HG02870 (cell line): ENCODE data around the gene SPINK1.
"Not testable (repeated sequence)": the region's sequence is repeated elsewhere in the genome, so short reads cannot be mapped to it uniquely, and the experiment has no call there.

ENCODE experiments used
- ATAC-seq: cut with Tn5 transposase; IDR thresholded peaks from one replicate; pipeline ENCODE4 v1.9.1; 2021; ENCODE audit warnings: mild to moderate bottlenecking, moderate library complexity; ENCODE audit not compliant: unreplicated experiment

Gene SPINK1

DNA sequence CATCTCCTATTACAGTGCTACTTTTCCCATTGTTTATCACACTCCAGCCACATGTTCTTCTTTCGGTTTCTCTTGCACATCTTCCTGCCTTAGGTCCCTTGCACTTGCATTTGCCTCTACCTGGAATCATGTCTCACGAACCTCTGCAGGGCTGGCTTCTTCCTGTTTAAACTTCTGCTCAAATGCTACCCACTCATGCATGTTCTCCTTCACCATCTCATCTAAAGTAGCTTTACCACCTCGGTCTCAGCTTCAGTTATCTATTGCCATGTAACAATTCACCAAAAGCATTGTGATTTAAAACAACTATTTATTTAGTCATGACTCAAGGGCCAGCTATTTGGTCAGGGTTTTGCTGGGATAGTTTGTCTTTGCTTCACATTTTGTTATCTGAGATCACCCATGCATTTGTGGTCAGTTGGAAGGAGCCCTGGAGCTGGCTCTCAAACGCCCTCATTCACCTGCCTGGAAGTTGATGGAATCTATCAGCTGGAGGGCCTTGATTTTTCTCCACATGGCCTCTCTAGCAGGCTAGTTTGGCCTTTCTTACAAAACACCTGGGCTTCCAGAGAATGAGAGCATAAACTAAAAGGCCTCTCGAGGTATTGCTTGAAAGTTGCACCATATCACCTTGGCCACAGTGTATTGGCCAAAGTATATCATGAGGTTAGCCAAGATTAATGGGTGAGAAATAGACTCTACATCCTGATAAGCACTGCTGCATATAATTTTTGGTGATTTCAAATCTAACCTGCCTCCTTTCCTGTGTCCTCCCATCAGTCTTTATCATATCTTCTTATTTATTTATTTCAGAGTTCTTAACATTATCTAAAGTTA is 21.4 kb downstream of the SPINK1 start:
- ATAC-seq: no peak

GRCh38 chr5:147805030-147805454 is 26.4 kb downstream of the SPINK1 start:
- ATAC-seq: peak; percentile 90

DNA sequence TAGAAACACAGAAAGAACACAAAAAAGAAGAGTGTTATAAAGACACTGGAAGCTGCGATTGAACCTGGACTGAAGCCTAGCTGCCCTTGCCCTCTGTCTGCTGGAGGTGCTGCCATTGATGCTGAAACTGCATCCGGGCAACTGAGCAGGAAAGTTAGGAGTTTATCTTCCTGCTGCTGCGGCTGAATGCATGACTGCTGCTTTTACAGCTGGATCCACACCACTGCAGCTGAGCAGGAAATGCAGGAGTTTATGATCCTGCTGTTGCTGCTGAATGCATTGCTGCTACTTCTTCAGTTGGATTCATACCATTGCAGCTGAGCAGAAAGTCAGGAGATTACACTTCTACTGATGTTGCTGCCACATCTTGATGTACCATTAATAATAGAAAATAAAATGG is 27.1 kb downstream of the SPINK1 start:
- no peak for ATAC-seq

GRCh38 chr5:147803926-147804325 is 27.5 kb downstream of the SPINK1 start:
- ATAC-seq: no peak

DNA sequence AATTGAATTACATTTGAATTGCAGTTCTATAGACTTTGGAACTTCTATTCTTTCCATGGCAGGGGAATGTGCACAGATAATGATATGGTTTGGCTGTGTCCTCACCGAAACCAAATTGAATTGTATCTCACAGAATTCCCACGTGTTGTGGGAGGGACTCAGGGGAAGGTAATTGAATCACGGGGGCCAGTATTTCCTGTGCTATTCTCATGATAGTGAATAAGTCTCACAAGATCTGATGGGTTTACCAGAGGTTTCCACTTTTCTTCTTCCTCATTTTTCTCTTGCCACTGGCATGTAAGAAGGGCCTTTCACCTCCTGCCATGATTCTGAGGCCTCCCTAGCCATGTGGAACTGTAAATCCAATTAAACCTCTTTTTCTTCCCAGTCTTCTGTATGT is 28.3 kb downstream of the SPINK1 start:
- not testable (repeated sequence) for ATAC-seq

DNA sequence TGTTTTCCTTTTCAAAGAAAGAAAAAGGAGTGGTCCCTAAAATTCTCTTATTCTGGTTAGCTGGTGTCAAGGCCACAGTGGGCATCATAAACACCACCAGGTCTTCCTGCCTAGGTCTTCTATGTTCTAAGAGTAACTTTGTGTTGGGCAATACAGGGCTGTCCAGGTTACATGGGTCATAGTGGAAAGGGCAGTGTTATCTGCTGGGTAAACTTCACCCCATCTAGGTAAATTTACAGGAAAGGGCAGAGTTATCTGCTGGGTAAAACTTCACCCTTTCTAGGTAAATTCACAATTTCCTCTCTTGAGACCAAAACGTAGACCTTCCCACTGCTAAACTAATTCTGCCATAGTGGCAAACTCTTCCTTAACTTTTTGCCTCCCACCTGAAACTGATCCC is 30.0 kb downstream of the SPINK1 start:
- no peak for ATAC-seq

DNA sequence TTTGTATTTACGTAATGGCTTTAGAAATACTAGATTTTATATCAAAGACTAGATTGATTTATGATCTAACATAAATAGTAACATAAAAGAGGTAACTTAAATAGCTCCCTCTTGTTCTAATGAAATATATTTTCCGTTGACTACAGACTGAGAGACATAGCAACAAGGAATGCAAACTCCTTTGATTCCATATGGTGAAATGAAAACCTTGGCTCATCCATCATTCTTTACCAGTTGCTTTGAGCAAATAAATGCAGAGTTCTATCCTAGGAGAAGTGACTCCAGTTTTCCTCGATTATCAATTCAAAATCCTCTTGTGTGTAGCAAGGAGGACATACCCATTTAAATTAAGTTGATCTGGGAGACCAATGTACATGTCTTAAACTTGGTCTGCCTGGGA is 31.0 kb downstream of the SPINK1 start:
- no peak for ATAC-seq

DNA sequence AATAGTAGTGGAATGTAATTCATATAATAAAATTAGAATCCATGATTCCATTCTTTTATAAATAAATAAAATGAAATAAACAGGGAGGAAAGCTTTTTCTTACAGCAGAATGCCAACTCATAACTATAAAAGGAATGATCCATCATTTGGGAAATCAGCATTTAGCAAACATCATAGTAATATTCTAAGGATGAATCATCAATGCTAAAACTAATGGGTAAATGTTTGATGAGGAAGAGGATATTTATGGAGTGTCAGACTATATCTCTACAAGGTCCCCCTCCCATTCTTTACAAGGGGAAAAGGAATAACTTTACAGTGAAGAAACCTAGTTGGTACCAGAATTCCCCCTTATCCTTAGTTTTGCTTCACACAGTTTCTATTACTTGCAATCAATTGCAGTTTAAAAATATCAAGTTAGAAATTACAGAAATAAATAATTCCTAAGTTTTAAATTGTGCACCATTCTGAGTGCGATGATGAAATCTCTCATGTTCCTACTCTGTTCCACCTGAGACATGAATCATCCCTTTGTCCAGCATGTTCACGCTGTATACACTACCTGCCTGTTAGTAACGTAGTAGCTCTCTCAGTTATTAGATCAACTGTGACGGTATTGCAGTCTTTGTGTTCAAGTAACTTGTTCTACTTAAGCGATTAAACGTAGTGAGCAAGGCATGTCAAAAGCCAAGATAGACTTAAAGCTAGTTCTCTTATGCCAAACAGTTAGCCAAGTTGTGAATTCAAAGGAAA is 34.7 kb downstream of the SPINK1 start:
- ATAC-seq: no peak

DNA sequence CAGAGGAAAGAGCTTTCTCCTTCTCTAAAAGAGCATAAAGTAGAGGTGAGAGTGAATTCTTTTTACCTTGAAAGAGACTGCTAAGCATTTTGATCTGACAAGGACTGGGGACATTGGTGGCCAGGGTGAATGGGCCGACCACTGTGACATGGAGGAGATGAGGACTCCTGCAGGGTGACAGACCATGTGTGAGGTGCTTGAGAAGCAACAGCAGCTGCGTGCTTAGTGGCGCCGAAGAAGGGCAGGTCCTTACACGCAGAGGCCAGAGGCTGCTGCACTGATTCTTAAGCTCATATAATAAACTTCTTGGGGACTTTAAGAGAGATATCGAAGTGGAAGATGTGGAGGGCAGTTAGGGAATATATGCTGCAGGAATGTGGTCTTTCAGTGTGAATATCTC is 40.3 kb downstream of the SPINK1 start:
- ATAC-seq: no peak

DNA sequence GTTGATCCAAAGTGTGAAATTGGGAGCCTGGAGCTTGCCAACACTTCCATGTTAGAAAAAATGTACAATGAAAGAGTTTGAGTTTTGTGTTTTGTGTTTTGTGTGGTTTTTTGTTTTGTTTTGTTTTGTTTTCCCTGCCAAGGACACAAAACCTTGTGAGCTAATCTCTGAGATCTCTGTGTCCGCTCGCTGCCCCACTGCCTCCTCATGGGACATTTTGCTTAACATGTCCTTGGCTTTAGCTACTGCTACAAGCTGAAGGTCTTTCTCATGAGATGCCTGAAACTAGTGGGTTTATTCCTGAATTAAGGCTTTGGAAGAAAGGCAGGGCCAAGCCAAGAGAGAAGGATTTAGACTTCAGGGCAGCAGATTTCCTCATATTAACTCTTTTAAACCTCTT is 41.7 kb downstream of the SPINK1 start:
- ATAC-seq: no peak

GRCh38 chr5:147788023-147788422 is 43.4 kb downstream of the SPINK1 start:
- ATAC-seq: no peak

DNA sequence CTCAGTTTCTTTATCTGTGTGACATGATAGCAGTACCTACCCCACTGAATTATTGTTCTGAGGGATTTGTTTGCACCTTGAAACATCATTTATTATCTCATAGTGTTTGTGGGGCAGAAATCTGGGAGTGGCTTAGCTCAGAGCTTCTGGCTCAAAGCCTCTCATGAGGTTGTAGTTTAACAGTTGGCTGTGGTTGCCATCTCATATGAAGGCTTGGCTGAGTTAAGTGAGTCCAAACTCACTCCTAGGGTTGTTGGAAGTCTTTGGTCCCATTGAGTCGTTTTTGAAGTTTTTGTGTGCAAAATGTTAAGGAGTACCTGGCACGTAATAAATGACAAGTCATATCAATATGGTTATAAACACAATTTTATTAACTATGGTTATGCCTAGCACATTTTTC is 45.3 kb downstream of the SPINK1 start:
- no peak for ATAC-seq

- no peak for ATAC-seq
These were observed 47.1 kb downstream of the SPINK1 start for GRCh38 chr5:147784146-147784987.

DNA sequence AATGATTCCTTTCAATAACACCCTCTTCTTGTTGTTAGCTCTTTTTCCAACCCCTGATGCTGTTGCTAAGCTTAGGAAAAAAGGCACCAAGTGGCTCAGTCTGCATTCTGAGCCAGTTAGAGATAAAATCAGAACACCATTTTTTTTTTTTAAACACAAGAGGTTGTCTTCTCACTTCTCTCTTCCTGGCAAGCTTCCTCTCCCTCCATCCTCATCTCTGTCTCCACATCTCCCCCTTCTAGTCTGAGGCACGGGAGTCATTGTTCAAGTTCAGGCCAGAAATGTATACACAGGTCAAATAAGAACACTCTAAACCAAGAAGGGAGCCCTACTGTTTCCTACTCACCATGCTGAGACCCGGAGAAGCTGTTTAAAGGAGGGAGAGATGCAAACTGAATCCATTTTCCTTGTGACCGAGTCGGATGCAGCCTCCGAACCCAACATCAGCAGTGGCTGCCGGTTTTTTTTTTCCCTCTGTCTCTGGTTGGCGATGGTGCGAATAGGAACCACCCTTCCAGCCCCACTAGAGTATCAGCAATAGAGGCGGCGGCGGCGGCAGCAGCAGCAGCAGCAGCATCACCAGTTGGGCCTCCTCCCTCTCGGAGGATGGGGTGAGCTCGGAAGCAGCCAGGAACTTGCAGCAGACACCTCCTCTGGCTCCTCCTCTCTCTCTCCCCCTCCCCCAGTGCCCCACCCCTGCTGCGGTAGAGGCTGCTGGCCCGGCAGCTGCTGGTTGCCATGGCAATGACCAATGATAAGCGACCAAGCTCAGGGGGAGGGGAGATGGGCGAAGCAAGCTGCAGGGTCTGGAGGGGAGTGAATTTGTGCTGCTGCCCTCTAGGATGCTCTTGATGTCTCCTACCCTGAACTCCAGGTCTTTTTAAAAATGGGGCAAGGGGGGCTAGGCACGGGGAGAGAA is 49.1 kb downstream of the SPINK1 start, which contains the start of gene JAKMIP2:
JAKMIP2 (minus strand) TSS at position 619 of the 919 bp plus-strand sequence. CDS start 110,922 bp downstream, outside the sequence.
- ATAC-seq: peak; percentile 81

DNA sequence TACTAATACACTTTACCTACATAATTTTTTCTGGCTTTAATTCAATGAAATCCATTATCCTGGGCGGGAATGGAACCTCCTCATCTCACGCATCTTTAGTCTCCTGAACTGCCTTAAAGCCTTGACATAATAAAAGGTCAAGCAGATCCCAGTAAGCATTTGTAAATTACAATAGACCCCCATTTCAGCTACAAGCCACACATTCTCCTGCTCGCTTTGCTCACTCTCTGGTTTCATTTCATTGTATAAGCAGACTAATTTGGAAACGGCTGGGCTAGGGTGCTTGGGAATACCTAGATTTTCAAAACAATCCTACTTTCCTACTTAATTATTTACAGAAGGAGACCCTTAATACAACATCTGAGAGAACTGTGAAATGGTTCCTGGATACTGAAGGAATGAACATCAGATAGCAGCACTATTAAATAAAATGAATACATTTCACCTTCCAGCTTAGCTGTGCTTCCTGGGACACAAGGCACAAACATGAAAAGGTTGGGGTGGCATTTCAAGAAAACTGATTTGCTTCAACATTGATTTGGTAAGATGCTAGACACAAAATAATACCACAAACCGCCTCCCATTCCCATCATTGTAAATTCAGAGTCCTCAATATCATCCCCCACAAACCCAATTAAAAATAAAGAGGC is 50.4 kb downstream of the SPINK1 start:
- no peak for ATAC-seq

GRCh38 chr5:147779694-147780093 is 51.8 kb downstream of the SPINK1 start:
- ATAC-seq: no peak

DNA sequence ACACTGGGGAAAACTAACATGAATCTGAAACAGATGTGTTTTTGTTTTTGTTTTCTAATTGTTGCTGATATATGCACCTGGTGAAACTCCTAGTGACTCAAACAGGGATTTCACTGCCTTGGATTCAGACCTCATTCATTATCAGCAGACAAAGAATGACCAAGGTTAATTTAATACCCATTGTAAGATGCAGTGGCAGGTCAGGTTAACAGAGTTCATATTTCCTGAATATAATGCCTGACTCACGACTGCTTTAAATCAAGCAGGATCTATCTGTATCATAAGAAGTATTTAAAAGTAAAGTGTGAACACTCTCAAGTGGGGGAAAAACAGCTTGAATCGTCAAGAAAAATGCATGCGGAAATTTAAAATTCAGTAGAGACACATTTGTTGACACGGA is 54.5 kb downstream of the SPINK1 start:
- no peak for ATAC-seq
